OCI-LY7 (cell line): ENCODE data around the gene FBN1.

ENCODE experiments used
- CTCF ChIP-seq: fragments of 200-600 bp; sonication (generic); conservative IDR thresholded peaks from 2 replicates; pipeline ENCODE4 v1.5.1; 2014; ENCODE audit warnings: mild to moderate bottlenecking, antibody characterized with exemption, low read length, moderate library complexity, mixed read lengths
- EZH2phosphoT487 ChIP-seq: fragments of 200-600 bp; sonication (generic); IDR thresholded peaks from 2 replicates; pipeline ENCODE4 v1.6.1; 2018; ENCODE audit warnings: low read depth, borderline replicate concordance, mild to moderate bottlenecking, mixed run types, antibody characterized with exemption, low read length, moderate library complexity, mixed read lengths

GRCh38 chr15:48466820-48467219 is 178.7 kb downstream of the FBN1 start:
- TF ChIP-seq CTCF: no peak
- TF ChIP-seq EZH2phosphoT487: no peak
